GM12878 (cell line): Measurements from ENCODE around the gene RFC1. TPM values are rescaled to one million over a fixed set of nuclear protein-coding genes. Genes with fewer than 3 reads are reported as not detected.

ENCODE experiments used
- ATAC-seq: fragments of 200-7000 bp; cut with Tn5 transposase; 3 replicates; pipeline ENCODE4 v1.9.1; 2020; ENCODE audit warnings: mild to moderate bottlenecking, moderate library complexity
- BruUV-seq: library from RNA; stranded (reverse); fragments of 400-500 nt; replicated peaks from 2 replicates; lab custom pipeline; 2021; lab: Mats Ljungman, UMichigan
- CTCF ChIA-PET: fragments of 300-600 bp; sonication (Branson Sonifier 250); formaldehyde crosslinking; extraction: SDS; loops from one replicate; lab custom pipeline; 2021; ENCODE audit warnings: inconsistent platforms; lab: Yijun Ruan, JAX
- POLR2A ChIA-PET: fragments of 350-600 bp; formaldehyde crosslinking; extraction: SDS; loops from one replicate; lab custom pipeline; 2021; ENCODE audit warnings: inconsistent platforms; lab: Charles Lee
- RAD21 ChIA-PET: fragments of 300-600 bp; sonication (Branson Sonifier 250); formaldehyde crosslinking; loops from one replicate; lab custom pipeline; 2023; ENCODE audit warnings: antibody characterized with exemption; ENCODE audit not compliant: unreplicated experiment; lab: Charles Lee
- SMC1A ChIA-PET: fragments of 300-600 bp; sonication (Branson Sonifier 250); formaldehyde crosslinking; loops from one replicate; lab custom pipeline; 2023; ENCODE audit not compliant: unreplicated experiment, uncharacterized antibody; lab: Charles Lee
- DNase-seq: peaks from one replicate; pipeline ENCODE4 v3.0.0-alpha.2; 2011; ENCODE audit warnings: low read depth, low spot score
- FAIRE-seq: peaks from 3 replicates; lab custom pipeline; 2011; peaks lifted over from hg19 to GRCh38; lab: Jason Lieb, UNC
- H2AFZ ChIP-seq: 2 replicates; pipeline ENCODE4 v1.6.0; 2011; ENCODE audit warnings: low read depth, low read length, control low read depth; ENCODE audit not compliant: control insufficient read depth
- H3K27ac ChIP-seq: 2 replicates; pipeline ENCODE4 v1.5.1; 2011; ENCODE audit warnings: control low read depth; ENCODE audit not compliant: control insufficient read depth, insufficient read depth
- H3K27me3 ChIP-seq, 2 experiments: replicated peaks in 1 of 2; 2 replicates each; pipeline versions ENCODE4 v1.6.0 to v1.6.1; 2011; ENCODE audit warnings: low read length in 1 of 2; ENCODE audit not compliant: control insufficient read depth in 2 of 2, insufficient read depth in 2 of 2
- H3K36me3 ChIP-seq, 2 experiments: 2 replicates each; pipeline ENCODE4 v1.5.1; 2011; ENCODE audit warnings: low read length in 1 of 2; ENCODE audit not compliant: control insufficient read depth in 2 of 2, insufficient read depth in 2 of 2
- H3K4me1 ChIP-seq: 2 replicates; pipeline ENCODE4 v1.6.1; 2011; ENCODE audit warnings: mild to moderate bottlenecking, low read length, moderate library complexity, mixed read lengths; ENCODE audit not compliant: control insufficient read depth, insufficient read depth
- H3K4me2 ChIP-seq: 2 replicates; pipeline ENCODE4 v1.6.0; 2011; ENCODE audit warnings: control low read depth; ENCODE audit not compliant: control insufficient read depth, insufficient read depth
- H3K4me3 ChIP-seq: fragments of 200-600 bp; sonication (generic); 2 replicates; pipeline ENCODE4 v1.5.1; 2016
- H3K79me2 ChIP-seq: 2 replicates; pipeline ENCODE4 v1.6.0; 2011; ENCODE audit warnings: low read length; ENCODE audit not compliant: control insufficient read depth, insufficient read depth
- H3K9ac ChIP-seq: 2 replicates; pipeline ENCODE4 v1.8.0; 2011; ENCODE audit warnings: low read length, control low read depth, mixed read lengths; ENCODE audit not compliant: control insufficient read depth, insufficient read depth
- H3K9me3 ChIP-seq: replicated peaks from 3 replicates; pipeline ENCODE4 v1.5.1; 2011; ENCODE audit warnings: mild to moderate bottlenecking, low read length; ENCODE audit not compliant: control insufficient read depth, insufficient read depth
- H4K20me1 ChIP-seq: 2 replicates; pipeline ENCODE4 v1.6.0; 2011; ENCODE audit not compliant: control insufficient read depth, insufficient read depth
- CHD2 ChIP-seq: IDR thresholded peaks from 2 replicates; pipeline ENCODE4 v1.6.1; 2011; ENCODE audit warnings: low read depth, low read length, improper control_type of control experiment, borderline replicate concordance
- IRF3 ChIP-seq: fragments of 450-650 bp; IDR thresholded peaks from 2 replicates; pipeline ENCODE4 v1.6.1; 2014; ENCODE audit warnings: mild to moderate bottlenecking
- KLF5 ChIP-seq: fragments of 450-650 bp; IDR thresholded peaks from 2 replicates; pipeline ENCODE4 v1.6.1; 2014; ENCODE audit warnings: mild to moderate bottlenecking; ENCODE audit not compliant: partially characterized antibody
- NR2F1 ChIP-seq: fragments of 450-650 bp; conservative IDR thresholded peaks from 2 replicates; pipeline ENCODE4 v1.6.1; 2017; ENCODE audit warnings: mild to moderate bottlenecking
- RBBP5 ChIP-seq: fragments of 200-600 bp; sonication (generic); conservative IDR thresholded peaks from 2 replicates; pipeline ENCODE4 v1.6.1; 2016
- RELB ChIP-seq: fragments of 450-650 bp; IDR thresholded peaks from 2 replicates; pipeline ENCODE4 v1.6.1; 2017; ENCODE audit warnings: low read depth, mild to moderate bottlenecking, moderate library complexity
- RUNX3 ChIP-seq: IDR thresholded peaks from 2 replicates; pipeline ENCODE4 v1.6.1; 2012; ENCODE audit warnings: low read length, inconsistent platforms
- STAT1 ChIP-seq: fragments of 450-650 bp; conservative IDR thresholded peaks from 2 replicates; pipeline ENCODE4 v1.6.1; 2014; ENCODE audit warnings: antibody characterized with exemption, mild to moderate bottlenecking
- TCF7 ChIP-seq: IDR thresholded peaks from 2 replicates; pipeline ENCODE4 v1.6.1; 2014; ENCODE audit warnings: antibody characterized with exemption, borderline replicate concordance
- YBX1 ChIP-seq: fragments of 450-650 bp; IDR thresholded peaks from 2 replicates; pipeline ENCODE4 v1.6.1; 2016; ENCODE audit warnings: antibody characterized with exemption
- ZNF592 ChIP-seq: fragments of 450-650 bp; IDR thresholded peaks from 2 replicates; pipeline ENCODE4 v1.6.1; 2017; ENCODE audit warnings: mild to moderate bottlenecking, moderate library complexity
- WGBS: methylation state at CpG from one replicate; pipeline ENCODE4 v1.1.6; 2016; ENCODE audit warnings: low lambda C conversion rate; ENCODE audit not compliant: insufficient replicate concordance, insufficient coverage; ENCODE audit errors: missing lambda C conversion rate; 5-methylcytosine and 5-hydroxymethylcytosine counted together
- in situ Hi-C: fragments of 300-500 bp; cut with MboI; formaldehyde crosslinking; loops from 9 replicates; pipeline ENCODE4 v1.14.3; 2018; ENCODE audit warnings: mixed read lengths
- intact Hi-C: fragments of 100-400 bp; cut with micrococcal nuclease; formaldehyde crosslinking; loops from one replicate; pipeline ENCODE4 v1.14.2; 2022; ENCODE audit not compliant: unreplicated experiment
- polyA plus RNA-seq, 11 experiments: library from polyadenylated mRNA; depleted of rRNA in 4 of 11; unstranded in 6 of 11; stranded (reverse) in 5 of 11; fragments of >200 nt; fragmentation: Nextera tagmentation in 4 of 11; fragmentation: Illumina TruSeq in 1 of 11; extraction: Ambion mirVana in 4 of 11; extraction: Trizol in 1 of 11; gene quantifications; 1 replicate in 1 of 11; 2 replicates in 10 of 11; pipeline versions ENCODE4 v1.2.1 to v1.2.3, GENCODE V29; 2011 to 2016; ENCODE audit warnings: inconsistent platforms in 2 of 11, missing spikeins in 2 of 11, low read depth in 1 of 11
- total RNA-seq, 4 experiments: library from RNA; depleted of rRNA in 3 of 4; stranded (reverse); fragments of >200 nt in 3 of 4; fragmentation: Illumina TruSeq in 1 of 4; extraction: Trizol in 1 of 4; gene quantifications; 2 replicates each; pipeline versions ENCODE4 v1.2.1 to v1.2.3, GENCODE V29; 2013 to 2021

Gene RFC1
- total and polyA plus RNA-seq, 10 of the 15 experiments (the other 5 are each of a cell fraction or from before 2014, with no cell fraction given): 22.5 to 67.8 (median 40.3) TPM

- ChIA-PET POLR2A (no interaction called here), SMC1A (interaction anchor here (1.2 kb wide), 1 partner anchor 22 kb away, joined by 6 read pairs; no protein-coding TSS in a partner anchor), CTCF (interaction anchor here (1.4 to 1.8 kb wide), 2 partner anchors 80 to 117 kb away, joined by 4 read pairs; no protein-coding TSS in a partner anchor)
- H4K20me1 ChIP-seq: no peaks in the 10 kb centered on the region
- no peaks in the 10 kb centered on the region for H3K4me1 ChIP-seq
- no peak overlapping the region for H3K9ac ChIP-seq
- H3K27ac ChIP-seq: no peak overlapping the region
- WGBS: 50% methylated on average over 1 of the region's 1 CpG
- no TSS peak for BruUV-seq
- DNase-seq (no peak), ATAC-seq (no peak; the same call in 2 of the 3 replicates)
- peaks cover 6% of the 10 kb centered on the region for H3K79me2 ChIP-seq
- H3K36me3 ChIP-seq: peaks cover 0 to 12% of the 10 kb centered on the region in 2 experiments; a peak in 3 of 4 replicates
- H3K4me3 ChIP-seq: no peak overlapping the region
- in situ Hi-C loops: no loop called here
- no peak overlapping the region for H3K4me2 ChIP-seq
- H2AFZ ChIP-seq: no peak overlapping the region
- no peak for TF ChIP-seq STAT1
- no peak for TF ChIP-seq TCF7
- no peak for TF ChIP-seq IRF3
- no peak for TF ChIP-seq NR2F1
- TF ChIP-seq, all 136 proteins: peak for 0
- FAIRE-seq: no peak
- intact Hi-C loops: no loop called here
- Histone ChIP-seq H3K27me3 (no peaks in the 10 kb centered on the region), H3K9me3 (no peaks in the 10 kb centered on the region)
- RAD21 ChIA-PET: no interaction called here
Measured at GRCh38 chr4:39330353-39330752, 35.8 kb downstream of the RFC1 start.

GRCh38 chr4:39326468-39326977 is 39.6 kb downstream of the RFC1 start:
- BruUV-seq: no TSS peak
- WGBS: 97% methylated on average over 2 of the region's 2 CpGs
- no peak for FAIRE-seq
- no peak for TF ChIP-seq ZNF592
- TF ChIP-seq RUNX3: no peak
- TF ChIP-seq YBX1: no peak
- no peak for TF ChIP-seq CHD2
- TF ChIP-seq KLF5: no peak
- no peak for TF ChIP-seq RELB
- no peak for TF ChIP-seq RBBP5

More at GRCh38 chr4:39326468-39326977, 39.6 kb downstream of the RFC1 start:
- Histone ChIP-seq H3K4me3 (no peak overlapping the region), H3K9ac (no peak overlapping the region), H3K27me3 (no peaks in the 10 kb centered on the region), H3K4me1 (no peaks in the 10 kb centered on the region), H2AFZ (no peak overlapping the region), H3K4me2 (no peak overlapping the region), H3K9me3 (no peaks in the 10 kb centered on the region), H4K20me1 (no peaks in the 10 kb centered on the region), H3K79me2 (peaks cover 1% of the 10 kb centered on the region; the same call in 1 of the 2 replicates), H3K36me3 (peaks cover 0 to 16% of the 10 kb centered on the region in 2 experiments; a peak in 3 of 4 replicates), H3K27ac (no peak overlapping the region)
- RAD21 ChIA-PET: interaction anchor here (0.6 kb wide), 1 partner anchor 27 kb away, joined by 3 read pairs; no protein-coding TSS in a partner anchor
- DNase-seq (no peak), ATAC-seq (no peak)
- in situ Hi-C loops (no loop called here), intact Hi-C loops (no loop called here)
- SMC1A ChIA-PET: no interaction called here
- CTCF ChIA-PET: no interaction called here
- POLR2A ChIA-PET: no interaction called here
